Pericardium fibroblast (primary cell): ENCODE data around the gene CD207. TPM values are rescaled to one million over a fixed set of nuclear protein-coding genes. Genes with fewer than 3 reads are reported as not detected.

Source experiments
- total RNA-seq: library from RNA; depleted of rRNA; stranded (reverse); fragments of >200 nt; gene quantifications from 2 replicates; pipeline ENCODE4 v1.2.3, GENCODE V29; 2015

CD207 gene
- total RNA-seq = not detected in 2 replicates

DNA sequence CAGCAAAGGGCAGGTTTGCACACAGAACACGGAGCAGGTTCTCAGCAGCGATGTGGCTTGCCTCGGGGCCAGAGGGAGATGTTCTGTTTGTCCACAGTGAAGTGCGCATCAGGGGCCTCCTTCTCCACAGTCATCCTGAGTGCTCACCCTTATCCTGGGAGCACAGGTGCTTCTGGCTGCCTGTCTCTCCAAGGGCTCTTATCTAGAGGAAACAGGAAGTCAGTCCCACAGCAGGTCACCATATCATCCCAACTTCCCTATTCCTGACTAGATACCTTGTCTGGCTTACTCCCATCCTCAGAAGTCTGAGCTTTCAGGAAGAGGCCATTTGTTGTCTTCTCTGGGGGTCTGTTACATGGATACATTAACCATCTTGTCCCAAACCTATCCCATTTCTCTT lies at the start of gene CD207:
Gene CD207 (minus strand): TSS at position 174 of the 400 bp plus-strand sequence. CDS start 40 bp downstream, at position 134.

DNA sequence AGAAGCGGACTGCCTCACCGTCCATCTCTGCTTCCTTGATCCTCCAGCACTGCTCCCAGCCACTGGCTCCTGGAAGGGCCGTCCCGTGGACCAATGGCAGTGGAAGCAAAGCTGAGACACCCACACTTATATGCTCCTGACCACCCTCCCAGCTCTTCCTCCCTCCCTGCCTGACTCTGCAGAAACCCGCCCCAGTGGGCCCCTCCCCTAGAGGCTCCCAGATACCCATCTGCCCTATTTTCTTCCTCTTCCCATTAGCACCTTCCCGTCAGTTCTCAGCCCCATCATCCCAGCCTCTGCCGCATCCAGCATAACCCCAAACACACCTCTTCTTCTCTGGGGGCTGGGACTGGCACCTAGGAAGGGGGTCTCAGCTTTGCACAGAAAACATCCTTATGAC lies 15.1 kb downstream of the CD207 start, which contains the start of gene CLEC4F:
Gene CLEC4F (minus strand): TSS at position 101 of the 400 bp plus-strand sequence. CDS start 76 bp downstream, at position 25.

DNA sequence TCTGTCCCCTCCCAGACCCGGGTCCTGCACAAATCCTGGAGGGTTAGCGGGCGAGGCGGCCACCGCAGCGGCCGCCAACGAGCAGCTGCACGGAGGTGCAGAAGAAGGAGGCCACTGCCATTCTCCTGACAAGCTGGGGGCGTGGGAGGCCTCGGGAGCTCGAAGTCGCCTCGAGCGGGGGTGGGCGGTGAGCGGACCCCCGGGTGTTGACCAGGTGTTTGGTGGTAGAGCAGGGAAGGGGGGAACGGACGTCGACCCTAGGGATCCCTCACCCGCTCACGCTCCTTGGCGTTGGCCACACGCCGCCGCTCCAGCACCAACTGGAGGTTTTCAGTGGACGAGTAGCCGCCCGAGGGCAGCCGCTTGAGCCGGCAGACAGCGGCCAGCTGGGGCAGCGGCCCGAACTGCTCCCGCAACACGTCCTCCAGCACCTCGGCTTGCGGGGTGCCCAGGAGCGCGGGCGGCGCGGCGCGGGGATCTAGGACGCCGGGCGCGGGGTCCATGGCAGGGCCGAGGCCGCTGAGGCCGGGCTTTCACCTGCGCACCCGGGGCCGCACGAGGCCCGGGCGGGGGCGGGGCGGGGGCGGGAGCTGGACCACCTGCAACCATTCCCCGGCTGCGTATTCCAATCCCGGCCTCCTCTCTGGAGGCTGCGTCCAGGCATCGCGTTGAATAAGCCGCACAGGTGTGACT lies 45.3 kb downstream of the CD207 start, which contains the start of gene FIGLA:
Gene FIGLA (minus strand): TSS at position 508 of the 693 bp plus-strand sequence. CDS start 5 bp downstream, at position 503.

Other genes with a start within 250 kb of the CD207 start
- gene ADD2, start 67.6 kb downstream of the CD207 start, total RNA-seq = 0.12 and 1.2 TPM in 2 replicates
- not detected in 2 replicates for gene FIGLA, start 45.2 kb downstream of the CD207 start, total RNA-seq
- not detected in 2 replicates for gene CLEC4F, start 15.2 kb downstream of the CD207 start, total RNA-seq
- 1.4 and 1.5 TPM in 2 replicates for gene VAX2, start 64.8 kb upstream of the CD207 start, total RNA-seq
- gene ATP6V1B1, start 100.1 kb upstream of the CD207 start, total RNA-seq = 0.51 and 0.93 TPM in 2 replicates
- 0.12 and 0.77 TPM in 2 replicates for gene ANKRD53, start 142.8 kb upstream of the CD207 start, total RNA-seq
- gene TEX261, start 159.1 kb upstream of the CD207 start, total RNA-seq = 28.8 and 38.5 TPM in 2 replicates
- gene NAGK, start 232.8 kb upstream of the CD207 start, total RNA-seq = 49.2 and 82.3 TPM in 2 replicates